Parathyroid adenoma (tissue), 2 donors: ENCODE data around the gene GRID1.

Experiments used
- H2AFZ ChIP-seq: fragments of 300-600 bp; sonication (generic); one replicate; pipeline ENCODE4 v1.7.0; 2017; ENCODE audit warnings: antibody characterized with exemption, mild to moderate bottlenecking
- H3K27ac ChIP-seq: fragments of 300-600 bp; sonication (generic); one replicate; pipeline ENCODE4 v1.7.0; 2017
- H3K27me3 ChIP-seq: fragments of 300-600 bp; sonication (generic); one replicate; pipeline ENCODE4 v1.7.0; 2017; ENCODE audit warnings: low read length; ENCODE audit not compliant: control insufficient read depth, insufficient read depth
- H3K36me3 ChIP-seq: fragments of 300-600 bp; sonication (generic); one replicate; pipeline ENCODE4 v1.7.0; 2017; ENCODE audit warnings: low read length; ENCODE audit not compliant: control insufficient read depth, insufficient read depth
- H3K4me1 ChIP-seq: fragments of 300-600 bp; sonication (generic); one replicate; pipeline ENCODE4 v1.7.0; 2017; ENCODE audit warnings: control low read depth
- H3K4me2 ChIP-seq: fragments of 300-600 bp; sonication (generic); one replicate; pipeline ENCODE4 v1.7.0; 2017; ENCODE audit warnings: low read length
- H3K4me3 ChIP-seq: fragments of 300-600 bp; sonication (generic); one replicate; pipeline ENCODE4 v1.7.0; 2017; ENCODE audit warnings: low read depth, low read length
- H3K79me2 ChIP-seq: fragments of 300-600 bp; sonication (generic); one replicate; pipeline ENCODE4 v1.7.0; 2017; ENCODE audit warnings: control low read depth
- H3K9ac ChIP-seq: fragments of 300-600 bp; sonication (generic); one replicate; pipeline ENCODE4 v1.7.0; 2017; ENCODE audit warnings: mild to moderate bottlenecking
- H3K9me3 ChIP-seq: fragments of 300-600 bp; sonication (generic); one replicate; pipeline ENCODE4 v1.7.0; 2017; ENCODE audit warnings: low read length; ENCODE audit not compliant: control insufficient read depth
- TF ChIP-seq, protein P1 (sequence below): fragments of 300-600 bp; sonication (generic); IDR thresholded peaks from one replicate; pipeline ENCODE4 v1.7.0; 2017; ENCODE audit warnings: antibody characterized with exemption, mild to moderate bottlenecking
- donor health status: primary hyperparathyroidism.

The GRID1 gene

DNA sequence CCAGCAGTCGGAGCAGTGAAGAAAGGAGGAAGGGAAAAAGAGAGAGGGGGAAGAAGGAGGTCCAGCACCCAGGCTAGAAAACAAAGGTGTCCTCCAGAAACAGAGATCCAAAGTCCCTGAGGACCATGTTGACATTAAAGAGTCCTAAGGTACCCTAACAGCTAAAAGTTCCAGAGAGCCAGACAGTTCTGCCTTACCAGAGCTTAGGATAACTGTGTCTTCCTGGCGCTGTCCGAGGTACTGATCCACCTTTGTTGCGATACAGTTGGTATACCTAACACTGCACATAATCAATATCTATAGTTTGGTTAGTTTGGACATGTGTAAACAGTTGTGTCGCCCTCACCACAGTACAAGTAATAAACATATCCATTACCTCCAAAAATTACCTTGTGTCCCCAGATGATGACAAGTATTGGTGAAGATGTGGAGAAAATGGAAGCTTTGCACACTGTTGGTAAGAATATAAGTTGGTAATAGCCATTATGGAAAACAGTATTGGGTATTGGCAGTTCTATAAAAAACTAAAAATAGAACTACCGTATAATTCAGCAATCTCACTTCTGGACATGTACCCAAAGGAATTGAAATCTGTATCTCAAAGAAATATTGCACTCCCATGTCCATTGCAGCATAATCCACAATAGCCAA, 59.8 kb downstream of the GRID1 start:
- no peak overlapping the region for H3K4me3 ChIP-seq
- no peaks in the 10 kb centered on the region for H3K27me3 ChIP-seq
- no peak overlapping the region for H3K4me2 ChIP-seq

GRCh38 chr10:86305521-86305920, 61.1 kb downstream of the GRID1 start:
- no peak overlapping the region for H3K9ac ChIP-seq
- H3K4me1 ChIP-seq, result no peaks in the 10 kb centered on the region
- TF ChIP-seq, protein P1, sequence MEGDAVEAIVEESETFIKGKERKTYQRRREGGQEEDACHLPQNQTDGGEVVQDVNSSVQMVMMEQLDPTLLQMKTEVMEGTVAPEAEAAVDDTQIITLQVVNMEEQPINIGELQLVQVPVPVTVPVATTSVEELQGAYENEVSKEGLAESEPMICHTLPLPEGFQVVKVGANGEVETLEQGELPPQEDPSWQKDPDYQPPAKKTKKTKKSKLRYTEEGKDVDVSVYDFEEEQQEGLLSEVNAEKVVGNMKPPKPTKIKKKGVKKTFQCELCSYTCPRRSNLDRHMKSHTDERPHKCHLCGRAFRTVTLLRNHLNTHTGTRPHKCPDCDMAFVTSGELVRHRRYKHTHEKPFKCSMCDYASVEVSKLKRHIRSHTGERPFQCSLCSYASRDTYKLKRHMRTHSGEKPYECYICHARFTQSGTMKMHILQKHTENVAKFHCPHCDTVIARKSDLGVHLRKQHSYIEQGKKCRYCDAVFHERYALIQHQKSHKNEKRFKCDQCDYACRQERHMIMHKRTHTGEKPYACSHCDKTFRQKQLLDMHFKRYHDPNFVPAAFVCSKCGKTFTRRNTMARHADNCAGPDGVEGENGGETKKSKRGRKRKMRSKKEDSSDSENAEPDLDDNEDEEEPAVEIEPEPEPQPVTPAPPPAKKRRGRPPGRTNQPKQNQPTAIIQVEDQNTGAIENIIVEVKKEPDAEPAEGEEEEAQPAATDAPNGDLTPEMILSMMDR, result no peak
- H3K4me2 ChIP-seq, result no peak overlapping the region
- H3K27ac ChIP-seq, result no peak overlapping the region
- no peaks in the 10 kb centered on the region for H3K27me3 ChIP-seq
- no peak overlapping the region for H2AFZ ChIP-seq
- H3K4me3 ChIP-seq, result no peak overlapping the region
- H3K79me2 ChIP-seq, result no peaks in the 10 kb centered on the region
- H3K36me3 ChIP-seq, result no peaks in the 10 kb centered on the region
- H3K9me3 ChIP-seq, result no peaks in the 10 kb centered on the region

More for the DNA sequence above, 59.8 kb downstream of the GRID1 start:
- no peaks in the 10 kb centered on the region for H3K36me3 ChIP-seq
- H3K79me2 ChIP-seq, result no peaks in the 10 kb centered on the region
- peaks cover 3% of the 10 kb centered on the region for H3K4me1 ChIP-seq
- TF ChIP-seq, protein P1, result no peak
- H3K9me3 ChIP-seq, result no peaks in the 10 kb centered on the region
- no peak overlapping the region for H3K27ac ChIP-seq
- H2AFZ ChIP-seq, result no peak overlapping the region
- H3K9ac ChIP-seq, result no peak overlapping the region

- H3K4me2 ChIP-seq, result no peak overlapping the region
- H3K27ac ChIP-seq, result no peak overlapping the region
- H3K4me1 ChIP-seq, result no peaks in the 10 kb centered on the region
- no peak overlapping the region for H3K4me3 ChIP-seq
- no peak overlapping the region for H3K9ac ChIP-seq
- no peaks in the 10 kb centered on the region for H3K27me3 ChIP-seq
- no peaks in the 10 kb centered on the region for H3K36me3 ChIP-seq
- TF ChIP-seq, protein P1, result no peak
- no peaks in the 10 kb centered on the region for H3K9me3 ChIP-seq
- H2AFZ ChIP-seq, result no peak overlapping the region
- no peaks in the 10 kb centered on the region for H3K79me2 ChIP-seq
Observed at GRCh38 chr10:86304436-86304835, 62.2 kb downstream of the GRID1 start.

DNA sequence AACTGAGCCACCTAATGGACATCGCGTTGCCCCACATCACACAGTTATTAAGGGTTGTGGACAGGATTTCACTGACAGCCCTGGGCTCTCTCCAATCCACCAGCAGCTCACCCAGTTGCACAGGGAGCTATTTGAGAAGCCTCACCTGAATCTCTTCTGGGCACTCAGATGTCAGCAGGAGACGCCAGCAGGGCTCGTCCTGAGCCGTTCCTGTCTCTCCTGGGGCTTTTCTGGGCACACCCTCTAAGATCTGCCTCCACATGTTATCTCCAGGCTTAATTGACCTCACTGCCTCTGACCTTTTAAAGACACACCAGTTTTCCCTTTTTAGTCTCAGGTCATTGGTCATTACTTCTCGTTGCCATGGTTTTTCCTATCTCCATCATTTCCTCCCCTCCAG, 63.0 kb downstream of the GRID1 start:
- H3K9ac ChIP-seq, result no peak overlapping the region
- H2AFZ ChIP-seq, result no peak overlapping the region
- H3K36me3 ChIP-seq, result no peaks in the 10 kb centered on the region

More for the DNA sequence above, 63.0 kb downstream of the GRID1 start:
- no peak overlapping the region for H3K27ac ChIP-seq
- H3K27me3 ChIP-seq, result no peaks in the 10 kb centered on the region
- H3K4me3 ChIP-seq, result no peak overlapping the region
- no peaks in the 10 kb centered on the region for H3K9me3 ChIP-seq
- no peaks in the 10 kb centered on the region for H3K79me2 ChIP-seq
- H3K4me1 ChIP-seq, result no peaks in the 10 kb centered on the region
- TF ChIP-seq, protein P1, result no peak
- no peak overlapping the region for H3K4me2 ChIP-seq
